Measurements from ENCODE around the gene ANKRD34C. TPM values are rescaled to one million over a fixed set of nuclear protein-coding genes. Genes with fewer than 3 reads are reported as not detected.
"Not testable (repeated sequence)": the region's sequence is repeated elsewhere in the genome, so short reads cannot be mapped to it uniquely, and the experiment has no call there.

The ANKRD34C gene
- total RNA-seq, 1 donor from 2014 or later, result not detected

- Mint-ChIP-seq H3K27me3 (ENCODE audit: insufficient read depth) (no peaks in the 10 kb centered on the region), H3K4me1 (ENCODE audit: low read depth) (peaks cover 63% of the 10 kb centered on the region), H3K4me3 (no peak overlapping the region), H3K9me3 (no peaks in the 10 kb centered on the region), H3K36me3 (ENCODE audit: low read depth) (peaks cover 61% of the 10 kb centered on the region), H3K27ac (no peak overlapping the region)
- intact Hi-C loops (cut with micrococcal nuclease), result no loop called here
- no peak for DNase-seq (ENCODE audit: low spot score)
These were observed 33.3 kb downstream of the ANKRD34C start for GRCh38 chr15:79315623-79316328.

GRCh38 chr15:79316864-79317263 is 34.3 kb downstream of the ANKRD34C start:
- peaks cover 59% of the 10 kb centered on the region for H3K4me1 Mint-ChIP-seq (ENCODE audit: low read depth)
- H3K9me3 Mint-ChIP-seq, result no peaks in the 10 kb centered on the region

GRCh38 chr15:79319973-79320372 is 37.5 kb downstream of the ANKRD34C start:
- intact Hi-C loops (cut with micrococcal nuclease); H3K27me3 Mint-ChIP-seq (ENCODE audit: insufficient read depth); H3K27ac Mint-ChIP-seq; H3K4me3 Mint-ChIP-seq; H3K9me3 Mint-ChIP-seq; DNase-seq (ENCODE audit: low spot score): not testable (repeated sequence)
- Mint-ChIP-seq H3K36me3 (ENCODE audit: low read depth) (peaks cover 47% of the 10 kb centered on the region), H3K4me1 (ENCODE audit: low read depth) (peaks cover 36% of the 10 kb centered on the region)

More at GRCh38 chr15:79316864-79317263, 34.3 kb downstream of the ANKRD34C start:
- no peak for DNase-seq (ENCODE audit: low spot score)
- peaks cover 63% of the 10 kb centered on the region for H3K36me3 Mint-ChIP-seq (ENCODE audit: low read depth)
- intact Hi-C loops (cut with micrococcal nuclease), result no loop called here
- H3K27me3 Mint-ChIP-seq (ENCODE audit: insufficient read depth), result no peaks in the 10 kb centered on the region
- H3K27ac Mint-ChIP-seq, result no peak overlapping the region
- no peak overlapping the region for H3K4me3 Mint-ChIP-seq

- peaks cover 26% of the 10 kb centered on the region for H3K4me1 Mint-ChIP-seq (ENCODE audit: low read depth)
- DNase-seq (ENCODE audit: low spot score), result no peak
These were observed 39.4 kb downstream of the ANKRD34C start for GRCh38 chr15:79321876-79322275.

GRCh38 chr15:79322306-79322705 is 39.8 kb downstream of the ANKRD34C start:
- intact Hi-C loops (cut with micrococcal nuclease), result no loop called here
- peaks cover 22% of the 10 kb centered on the region for H3K4me1 Mint-ChIP-seq (ENCODE audit: low read depth)

More at GRCh38 chr15:79321876-79322275, 39.4 kb downstream of the ANKRD34C start:
- intact Hi-C loops (cut with micrococcal nuclease), result no loop called here
- Mint-ChIP-seq H3K9me3 (no peaks in the 10 kb centered on the region), H3K27ac (no peak overlapping the region), H3K27me3 (ENCODE audit: insufficient read depth) (no peaks in the 10 kb centered on the region), H3K4me3 (no peak overlapping the region), H3K36me3 (ENCODE audit: low read depth) (peaks cover 38% of the 10 kb centered on the region)

GRCh38 chr15:79322945-79323344 is 40.4 kb downstream of the ANKRD34C start:
- H3K4me3 Mint-ChIP-seq, result no peak overlapping the region
- no peaks in the 10 kb centered on the region for H3K9me3 Mint-ChIP-seq
- H3K4me1 Mint-ChIP-seq (ENCODE audit: low read depth), result peaks cover 17% of the 10 kb centered on the region
- intact Hi-C loops (cut with micrococcal nuclease), result no loop called here
- DNase-seq (ENCODE audit: low spot score), result no peak
- H3K27me3 Mint-ChIP-seq (ENCODE audit: insufficient read depth), result no peaks in the 10 kb centered on the region
- H3K27ac Mint-ChIP-seq, result no peak overlapping the region
- H3K36me3 Mint-ChIP-seq (ENCODE audit: low read depth), result peaks cover 34% of the 10 kb centered on the region

More at GRCh38 chr15:79322306-79322705, 39.8 kb downstream of the ANKRD34C start:
- H3K27me3 Mint-ChIP-seq (ENCODE audit: insufficient read depth), result no peaks in the 10 kb centered on the region
- H3K27ac Mint-ChIP-seq, result no peak overlapping the region
- no peaks in the 10 kb centered on the region for H3K9me3 Mint-ChIP-seq
- H3K36me3 Mint-ChIP-seq (ENCODE audit: low read depth), result peaks cover 36% of the 10 kb centered on the region
- no peak overlapping the region for H3K4me3 Mint-ChIP-seq
- no peak for DNase-seq (ENCODE audit: low spot score)

GRCh38 chr15:79329171-79329611 is 46.7 kb downstream of the ANKRD34C start:
- Mint-ChIP-seq H3K4me3 (no peak overlapping the region), H3K4me1 (ENCODE audit: low read depth) (no peaks in the 10 kb centered on the region), H3K9me3 (no peaks in the 10 kb centered on the region), H3K27ac (peak overlapping the region; percentile 63), H3K36me3 (ENCODE audit: low read depth) (peaks cover 14% of the 10 kb centered on the region), H3K27me3 (ENCODE audit: insufficient read depth) (no peaks in the 10 kb centered on the region)
- DNase-seq (ENCODE audit: low spot score), result no peak
- intact Hi-C loops (cut with micrococcal nuclease), result no loop called here

Other genes starting within 250 kb of the ANKRD34C start
- gene RASGRF1, start 191.9 kb upstream of the ANKRD34C start, total RNA-seq, result 0.10 TPM in 1 of 2 replicates, not detected in the other
- gene TMED3, start 28.4 kb downstream of the ANKRD34C start, total RNA-seq, result 60.8 and 63.4 TPM in 2 replicates
- gene MINAR1, start 149.6 kb downstream of the ANKRD34C start, total RNA-seq, result 0.60 and 0.93 TPM in 2 replicates